Esophagus squamous epithelium (tissue), 4 donors: ENCODE measurements around the gene CNP.
"Not testable (repeated sequence)": the region's sequence is repeated elsewhere in the genome, so short reads cannot be mapped to it uniquely, and the experiment has no call there.

Experiments
- POLR2A ChIP-seq, 4 donors: fragments of 450-650 bp; IDR thresholded peaks; one replicate each; pipeline ENCODE4 v1.6.1; 2017; ENCODE audit warnings: antibody characterized with exemption in 4 of 4, mild to moderate bottlenecking in 4 of 4, moderate library complexity in 3 of 4
- TF ChIP-seq, protein P1 (sequence below), 6 experiments: fragments of 450-650 bp in 4 of 6; fragments of 200-600 bp in 2 of 6; sonication (generic) in 2 of 6; IDR thresholded peaks; one replicate each; pipeline ENCODE4 v1.5.1; 2016 to 2019; ENCODE audit warnings: antibody characterized with exemption in 6 of 6, mild to moderate bottlenecking in 4 of 6, moderate library complexity in 4 of 6

DNA sequence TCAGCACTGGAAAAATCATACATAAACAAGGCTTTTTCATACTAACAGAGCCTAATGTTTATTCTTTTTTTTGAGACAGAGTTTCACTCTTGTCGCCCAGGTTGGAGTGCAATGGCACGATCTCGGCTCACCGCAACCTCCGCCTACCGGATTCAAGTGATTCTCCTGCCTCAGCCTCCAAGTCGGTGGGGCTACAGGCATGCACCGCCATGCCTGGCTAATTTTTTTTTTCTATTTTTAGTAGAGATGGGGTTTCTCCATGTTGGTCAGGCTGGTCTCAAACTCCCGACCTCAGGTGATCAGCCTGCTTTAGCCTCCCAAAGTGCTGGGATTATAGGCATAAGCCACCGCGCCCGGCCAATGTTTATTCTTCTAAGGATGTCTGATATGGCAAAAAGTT, 47.1 kb downstream of the CNP start:
- TF ChIP-seq, protein P1, sequence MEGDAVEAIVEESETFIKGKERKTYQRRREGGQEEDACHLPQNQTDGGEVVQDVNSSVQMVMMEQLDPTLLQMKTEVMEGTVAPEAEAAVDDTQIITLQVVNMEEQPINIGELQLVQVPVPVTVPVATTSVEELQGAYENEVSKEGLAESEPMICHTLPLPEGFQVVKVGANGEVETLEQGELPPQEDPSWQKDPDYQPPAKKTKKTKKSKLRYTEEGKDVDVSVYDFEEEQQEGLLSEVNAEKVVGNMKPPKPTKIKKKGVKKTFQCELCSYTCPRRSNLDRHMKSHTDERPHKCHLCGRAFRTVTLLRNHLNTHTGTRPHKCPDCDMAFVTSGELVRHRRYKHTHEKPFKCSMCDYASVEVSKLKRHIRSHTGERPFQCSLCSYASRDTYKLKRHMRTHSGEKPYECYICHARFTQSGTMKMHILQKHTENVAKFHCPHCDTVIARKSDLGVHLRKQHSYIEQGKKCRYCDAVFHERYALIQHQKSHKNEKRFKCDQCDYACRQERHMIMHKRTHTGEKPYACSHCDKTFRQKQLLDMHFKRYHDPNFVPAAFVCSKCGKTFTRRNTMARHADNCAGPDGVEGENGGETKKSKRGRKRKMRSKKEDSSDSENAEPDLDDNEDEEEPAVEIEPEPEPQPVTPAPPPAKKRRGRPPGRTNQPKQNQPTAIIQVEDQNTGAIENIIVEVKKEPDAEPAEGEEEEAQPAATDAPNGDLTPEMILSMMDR (IDR thresholded peaks at IDR 0.05): not testable (repeated sequence)
- not testable (repeated sequence) for TF ChIP-seq POLR2A (IDR thresholded peaks at IDR 0.05)
